GM12891 (cell line): ENCODE results near the gene DYSF.

Experiments used
- POLR2A ChIP-seq: IDR thresholded peaks from 2 replicates; pipeline ENCODE4 v1.6.1; 2011; ENCODE audit warnings: low read depth, low read length, control low read depth
- POLR2AphosphoS5 ChIP-seq: IDR thresholded peaks from 2 replicates; pipeline ENCODE4 v1.6.1; 2011; ENCODE audit warnings: low read depth, low read length, control low read depth
- TAF1 ChIP-seq: IDR thresholded peaks from 2 replicates; pipeline ENCODE4 v1.6.1; 2011; ENCODE audit warnings: low read depth, low read length, control low read depth

DNA sequence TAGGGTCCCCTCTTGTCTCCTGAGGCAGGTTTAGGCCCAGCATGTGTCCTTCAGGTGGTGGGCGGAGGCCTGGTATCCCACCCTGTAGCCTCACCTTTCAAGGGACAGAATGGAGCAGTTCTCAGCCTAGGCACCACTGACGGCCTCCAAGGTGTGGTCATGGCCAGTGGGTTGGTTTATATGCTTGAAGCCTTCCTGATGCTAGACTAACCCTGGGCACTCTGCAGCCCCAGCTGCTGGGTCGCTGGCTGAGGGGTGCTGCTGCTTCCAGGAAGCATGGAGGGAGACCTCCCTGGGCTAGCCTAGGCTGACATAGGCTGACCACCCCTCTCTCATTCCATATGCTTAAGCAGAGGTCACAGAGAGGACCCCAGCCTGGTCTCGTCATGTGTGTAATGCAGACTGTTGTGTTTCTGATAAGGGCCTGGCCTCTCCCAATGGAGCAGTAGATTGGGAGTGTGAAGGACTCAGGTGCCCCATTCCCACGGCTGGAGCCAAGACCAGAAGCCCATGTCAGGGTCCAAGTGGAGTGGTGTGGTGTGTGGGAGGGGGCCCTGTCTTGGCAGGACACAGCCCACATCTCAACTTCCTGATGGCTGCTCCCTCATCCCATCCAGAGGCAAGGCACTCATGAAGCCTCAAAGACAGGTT, 206.6 kb downstream of the DYSF start:
- TF ChIP-seq POLR2A (no peak), TAF1 (no peak), POLR2AphosphoS5 (no peak)
